Uterus (tissue), 2 donors: ENCODE results near the gene KRT23.

Experiments used
- CTCF ChIP-seq, 4 experiments: fragments of 200-600 bp in 2 of 4; fragments of 450-650 bp in 2 of 4; sonication (generic) in 2 of 4; IDR thresholded peaks; one replicate each; pipeline ENCODE4 v1.5.1; 2016 to 2019; ENCODE audit warnings: antibody characterized with exemption in 4 of 4, mild to moderate bottlenecking in 2 of 4, moderate library complexity in 1 of 4
- POLR2A ChIP-seq, 2 donors: fragments of 450-650 bp; IDR thresholded peaks; one replicate each; pipeline ENCODE4 v1.6.1; 2016; ENCODE audit warnings: antibody characterized with exemption in 2 of 2, mild to moderate bottlenecking in 1 of 2, moderate library complexity in 1 of 2

GRCh38 chr17:40952661-40953060 is 15.2 kb upstream of the KRT23 start:
- TF ChIP-seq CTCF (IDR thresholded peaks at IDR 0.05) (no peak), POLR2A (IDR thresholded peaks at IDR 0.05) (no peak)
